Activated CD8-positive, alpha-beta T cell treated with anti-CD3 and anti-CD28 coated beads for 36 hours (primary cell): ENCODE measurements around the gene TERC. TPM values are rescaled to one million over a fixed set of nuclear protein-coding genes. Genes with fewer than 3 reads are reported as not detected.

ENCODE experiments used
- ATAC-seq: fragments of 200-7000 bp; cut with Tn5 transposase; one replicate; pipeline ENCODE4 v1.10.0; 2021; ENCODE audit warnings: mild to moderate bottlenecking, moderate library complexity
- CTCF ChIA-PET: fragments of 350-600 bp; sonication (Branson Sonifier 250); formaldehyde crosslinking; loops from one replicate; lab custom pipeline; 2021; ENCODE audit warnings: antibody characterized with exemption; lab: Charles Lee
- POLR2A ChIA-PET: fragments of 350-600 bp; sonication (Branson Sonifier 250); formaldehyde crosslinking; loops from one replicate; lab custom pipeline; 2021; ENCODE audit warnings: antibody characterized with exemption; lab: Charles Lee
- DNase-seq: peaks from one replicate; pipeline ENCODE4 v3.0.0-alpha.2; 2020
- H3K27ac Mint-ChIP-seq: one replicate; pipeline ENCODE4 v1.8.0; 2021; ENCODE audit warnings: mild to moderate bottlenecking, mixed read lengths
- H3K27me3 Mint-ChIP-seq: one replicate; pipeline ENCODE4 v1.8.0; 2021; ENCODE audit warnings: mixed read lengths
- H3K36me3 Mint-ChIP-seq: one replicate; pipeline ENCODE4 v1.8.0; 2021; ENCODE audit warnings: low read depth, mixed read lengths
- H3K4me1 Mint-ChIP-seq: one replicate; pipeline ENCODE4 v1.8.0; 2021; ENCODE audit warnings: low read depth, mixed read lengths
- H3K4me3 Mint-ChIP-seq: one replicate; pipeline ENCODE4 v1.8.0; 2021; ENCODE audit warnings: mild to moderate bottlenecking, moderate library complexity, mixed read lengths
- H3K9me3 Mint-ChIP-seq: one replicate; pipeline ENCODE4 v1.8.0; 2021; ENCODE audit warnings: mixed read lengths
- intact Hi-C: fragments of 100-400 bp; cut with micrococcal nuclease; formaldehyde crosslinking; loops from one replicate; pipeline ENCODE4 v1.10.0; 2022
- total RNA-seq, 2 experiments: library from RNA; stranded (reverse); gene quantifications; one replicate each; pipeline ENCODE4 v1.2.3, GENCODE V29; 2021
- TF ChIP-seq, protein P1 (sequence below): fragments of 200-600 bp; IDR thresholded peaks from one replicate; pipeline ENCODE4 v1.8.0; 2022; ENCODE audit warnings: antibody characterized with exemption, mild to moderate bottlenecking

TERC gene
- total RNA-seq, 2 experiments from 2014 or later, result 21.7 to 29.0 TPM

DNA sequence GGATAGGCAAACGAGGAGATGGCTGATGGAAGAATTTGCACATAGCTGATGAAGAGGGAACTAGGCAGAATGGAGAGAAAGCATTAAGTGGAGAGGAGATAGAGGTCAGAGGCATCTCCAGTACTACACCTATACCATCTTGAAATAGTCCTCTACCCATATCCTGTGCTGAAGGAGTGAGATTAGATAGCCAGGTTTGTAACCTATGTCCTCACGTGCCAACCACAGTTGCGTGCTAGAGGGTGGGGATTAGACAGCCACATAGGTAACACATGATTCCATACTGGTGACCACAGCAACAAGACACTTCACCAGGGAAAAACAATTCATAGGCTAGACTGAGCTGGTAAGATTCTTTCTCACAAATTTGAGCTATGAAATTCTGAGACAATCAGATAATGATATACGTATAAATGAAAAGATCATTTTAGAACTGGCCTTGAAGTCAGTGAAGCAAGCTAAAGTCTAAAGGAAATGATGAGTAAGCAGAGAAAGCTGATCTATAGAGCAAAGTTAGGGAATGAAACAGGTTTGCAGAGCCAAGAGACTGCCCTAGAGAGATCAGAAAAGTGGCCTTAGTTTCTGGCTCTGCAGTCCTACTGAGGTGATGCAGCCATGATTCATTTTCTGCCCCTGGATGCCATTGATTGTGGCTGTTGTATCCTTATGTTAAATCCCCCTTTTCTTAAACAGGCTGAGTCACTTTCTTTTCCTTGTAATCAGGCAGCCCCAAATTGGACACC is 26.0 kb upstream of the TERC start:
- TF ChIP-seq, protein P1, sequence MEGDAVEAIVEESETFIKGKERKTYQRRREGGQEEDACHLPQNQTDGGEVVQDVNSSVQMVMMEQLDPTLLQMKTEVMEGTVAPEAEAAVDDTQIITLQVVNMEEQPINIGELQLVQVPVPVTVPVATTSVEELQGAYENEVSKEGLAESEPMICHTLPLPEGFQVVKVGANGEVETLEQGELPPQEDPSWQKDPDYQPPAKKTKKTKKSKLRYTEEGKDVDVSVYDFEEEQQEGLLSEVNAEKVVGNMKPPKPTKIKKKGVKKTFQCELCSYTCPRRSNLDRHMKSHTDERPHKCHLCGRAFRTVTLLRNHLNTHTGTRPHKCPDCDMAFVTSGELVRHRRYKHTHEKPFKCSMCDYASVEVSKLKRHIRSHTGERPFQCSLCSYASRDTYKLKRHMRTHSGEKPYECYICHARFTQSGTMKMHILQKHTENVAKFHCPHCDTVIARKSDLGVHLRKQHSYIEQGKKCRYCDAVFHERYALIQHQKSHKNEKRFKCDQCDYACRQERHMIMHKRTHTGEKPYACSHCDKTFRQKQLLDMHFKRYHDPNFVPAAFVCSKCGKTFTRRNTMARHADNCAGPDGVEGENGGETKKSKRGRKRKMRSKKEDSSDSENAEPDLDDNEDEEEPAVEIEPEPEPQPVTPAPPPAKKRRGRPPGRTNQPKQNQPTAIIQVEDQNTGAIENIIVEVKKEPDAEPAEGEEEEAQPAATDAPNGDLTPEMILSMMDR, result no peak
- Mint-ChIP-seq H3K9me3 (no peaks in the 10 kb centered on the region), H3K4me1 (peaks cover 15% of the 10 kb centered on the region), H3K4me3 (no peak overlapping the region), H3K27me3 (no peaks in the 10 kb centered on the region), H3K27ac (no peak overlapping the region), H3K36me3 (peaks cover 30% of the 10 kb centered on the region)
- ATAC-seq, result no peak
- intact Hi-C loops, result no loop called here
- DNase-seq, result no peak
- POLR2A ChIA-PET, result interaction anchor here (0.7 kb wide), 1 partner anchor 11 kb away, joined by 3 read pairs; no protein-coding TSS in a partner anchor
- CTCF ChIA-PET, result interaction anchor here (1.4 kb wide), 1 partner anchor 8 kb away, joined by 3 read pairs; no protein-coding TSS in a partner anchor

DNA sequence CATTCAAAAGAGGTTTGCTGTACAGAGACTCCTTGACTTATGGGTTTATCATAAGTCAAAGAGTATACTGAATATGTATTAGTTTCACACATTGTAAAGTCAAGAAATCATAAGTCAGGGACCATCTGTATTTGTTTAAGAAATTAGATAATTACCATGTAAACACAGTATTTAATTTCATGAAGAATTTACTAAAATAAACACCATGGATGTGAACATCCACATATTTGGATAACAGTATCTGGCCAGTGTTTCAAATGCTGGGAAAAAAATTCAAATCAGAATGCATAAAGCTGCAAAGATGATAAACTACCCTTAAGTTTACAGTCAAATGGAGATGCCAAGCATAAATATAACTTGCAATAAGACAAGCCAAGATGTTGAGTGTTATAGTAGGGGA is 25.4 kb upstream of the TERC start:
- peaks cover 15% of the 10 kb centered on the region for H3K4me1 Mint-ChIP-seq
- H3K9me3 Mint-ChIP-seq, result no peaks in the 10 kb centered on the region
- intact Hi-C loops, result no loop called here
- CTCF ChIA-PET, result interaction anchor here (1.4 kb wide), 1 partner anchor 7 kb away, joined by 3 read pairs; no protein-coding TSS in a partner anchor
- ATAC-seq (no peak), DNase-seq (no peak)
- POLR2A ChIA-PET, result interaction anchor here (0.7 kb wide), 1 partner anchor 10 kb away, joined by 3 read pairs; no protein-coding TSS in a partner anchor
- no peaks in the 10 kb centered on the region for H3K27me3 Mint-ChIP-seq
- H3K36me3 Mint-ChIP-seq, result peaks cover 34% of the 10 kb centered on the region
- H3K27ac Mint-ChIP-seq, result no peak overlapping the region
- H3K4me3 Mint-ChIP-seq, result no peak overlapping the region
- TF ChIP-seq, protein P1, result no peak

DNA sequence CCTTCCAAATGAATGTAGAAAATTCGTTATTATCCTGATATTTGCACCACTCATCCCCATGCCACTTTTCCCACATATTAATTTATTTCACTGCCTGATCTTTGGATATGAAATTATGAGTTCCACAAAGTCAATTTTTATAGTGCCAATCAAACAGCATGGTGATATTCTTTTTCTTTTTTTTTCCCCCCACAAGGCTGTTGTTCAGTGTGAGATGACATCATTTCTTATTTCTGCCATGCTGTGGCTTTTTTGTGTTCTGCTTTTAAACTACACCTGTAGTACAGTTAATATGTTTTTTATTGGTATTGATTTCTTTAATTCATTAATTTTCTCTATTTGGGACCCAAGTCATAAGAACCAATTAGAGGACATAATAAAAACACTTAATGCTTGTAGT is 22.9 kb upstream of the TERC start:
- ATAC-seq (no peak), DNase-seq (no peak)
- Mint-ChIP-seq H3K4me3 (no peak overlapping the region), H3K36me3 (peaks cover 34% of the 10 kb centered on the region), H3K9me3 (no peaks in the 10 kb centered on the region), H3K4me1 (peaks cover 15% of the 10 kb centered on the region), H3K27ac (no peak overlapping the region), H3K27me3 (no peaks in the 10 kb centered on the region)
- CTCF ChIA-PET, result no interaction called here
- POLR2A ChIA-PET, result no interaction called here
- intact Hi-C loops, result no loop called here
- TF ChIP-seq, protein P1, result no peak

DNA sequence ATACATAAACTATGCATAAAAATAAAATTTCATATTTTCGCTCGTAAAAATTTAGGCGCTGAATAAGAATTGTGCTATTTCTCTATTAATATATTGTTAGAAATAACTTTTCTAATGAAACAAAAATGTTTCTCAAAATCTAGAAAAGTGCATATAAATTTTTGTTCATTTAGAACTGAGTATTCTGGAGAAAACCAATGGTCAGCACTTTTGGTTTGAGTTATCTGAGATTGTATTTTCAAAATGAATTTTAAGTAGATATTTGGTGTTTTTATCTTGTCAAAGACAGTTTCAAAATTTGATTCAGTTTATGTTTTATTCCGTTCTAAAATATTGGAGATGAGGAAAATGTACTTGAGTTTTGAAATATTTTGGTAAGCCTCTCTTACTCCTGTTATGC is 22.3 kb upstream of the TERC start:
- H3K4me1 Mint-ChIP-seq, result peaks cover 15% of the 10 kb centered on the region
- H3K9me3 Mint-ChIP-seq, result no peaks in the 10 kb centered on the region
- H3K27me3 Mint-ChIP-seq, result no peaks in the 10 kb centered on the region
- TF ChIP-seq, protein P1, result no peak
- intact Hi-C loops, result no loop called here
- DNase-seq (no peak), ATAC-seq (no peak)
- no peak overlapping the region for H3K4me3 Mint-ChIP-seq
- ChIA-PET CTCF (no interaction called here), POLR2A (no interaction called here)
- no peak overlapping the region for H3K27ac Mint-ChIP-seq
- H3K36me3 Mint-ChIP-seq, result peaks cover 31% of the 10 kb centered on the region

DNA sequence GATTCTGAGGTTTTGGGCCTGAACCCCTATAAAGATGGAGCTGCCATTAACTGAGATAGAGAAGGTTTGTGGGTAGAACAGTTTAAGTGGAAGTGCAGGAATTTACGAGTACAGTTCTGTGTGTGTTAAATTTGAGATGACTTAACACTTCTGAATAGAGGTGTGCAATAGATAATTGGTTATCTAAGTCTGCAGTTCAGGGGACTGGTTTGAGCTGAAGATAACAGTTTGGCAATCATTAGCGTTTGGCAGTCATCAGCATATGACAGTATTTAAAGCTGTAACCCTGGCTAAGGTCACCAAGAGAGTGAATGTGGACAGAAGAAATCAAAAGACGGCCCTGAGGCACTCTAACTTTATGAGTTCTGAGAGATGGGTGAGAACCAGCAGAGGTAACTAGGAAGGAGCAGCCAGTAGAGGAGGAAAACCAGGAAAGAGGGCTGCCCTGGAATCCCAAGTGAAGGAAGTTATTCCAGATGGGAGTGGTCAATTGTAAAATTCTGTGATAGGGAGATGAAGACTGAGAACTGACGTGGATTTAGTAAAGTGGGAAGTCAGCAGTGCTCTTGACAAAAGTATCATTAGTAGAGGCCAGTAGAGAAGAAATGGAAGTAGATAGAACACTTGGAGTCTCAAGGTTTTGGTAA is 16.5 kb upstream of the TERC start:
- intact Hi-C loops, result no loop called here
- Mint-ChIP-seq H3K4me3 (no peak overlapping the region), H3K9me3 (no peaks in the 10 kb centered on the region), H3K36me3 (peaks cover 50% of the 10 kb centered on the region), H3K27me3 (no peaks in the 10 kb centered on the region), H3K27ac (peak overlapping the region; percentile 84), H3K4me1 (peaks cover 40% of the 10 kb centered on the region)
- TF ChIP-seq, protein P1, result no peak
- ChIA-PET CTCF (no interaction called here), POLR2A (no interaction called here)
- no peak for ATAC-seq
- DNase-seq, result no peak
